Measurements from ENCODE around the gene NCOA1.

Gene NCOA1

GRCh38 chr2:24806661-24807036, 315.6 kb downstream of the NCOA1 start:
- DNase-seq = no peak

DNA sequence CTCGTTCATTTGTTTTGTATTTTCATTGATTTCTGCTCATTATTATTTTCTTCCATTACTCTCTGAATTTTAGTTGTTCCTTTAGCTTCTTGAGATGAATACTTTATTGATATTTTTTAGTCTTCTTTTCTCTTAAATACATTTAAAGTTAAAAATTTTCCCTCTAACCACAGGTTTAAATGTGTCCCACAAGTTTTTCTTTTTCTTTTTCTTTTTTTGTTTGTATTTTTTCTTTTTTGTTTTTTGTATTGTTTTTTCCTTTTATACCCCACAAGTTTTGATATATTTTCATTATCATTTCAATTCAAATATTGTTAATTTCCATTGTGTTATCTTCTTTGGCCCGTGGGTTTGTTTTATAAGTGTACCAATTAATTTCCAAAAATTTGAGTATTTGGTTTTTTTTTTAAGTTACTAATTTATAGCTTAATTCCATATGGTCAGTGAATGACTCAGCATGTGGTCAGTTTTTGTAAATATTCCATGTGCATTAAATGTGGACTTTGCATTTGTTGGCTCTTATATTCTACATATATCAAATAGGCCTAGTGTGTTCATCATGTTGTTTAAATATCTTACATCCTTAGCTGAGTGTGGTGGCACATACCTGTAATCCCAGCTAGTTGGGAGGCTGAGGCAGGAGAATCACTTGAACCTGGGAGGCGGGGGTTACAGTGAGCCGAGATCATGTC, 318.4 kb downstream of the NCOA1 start:
- DNase-seq = no peak

GRCh38 chr2:24813691-24814137, 322.7 kb downstream of the NCOA1 start:
- no peak for DNase-seq

GRCh38 chr2:24814516-24814915, 323.5 kb downstream of the NCOA1 start:
- DNase-seq = no peak

DNA sequence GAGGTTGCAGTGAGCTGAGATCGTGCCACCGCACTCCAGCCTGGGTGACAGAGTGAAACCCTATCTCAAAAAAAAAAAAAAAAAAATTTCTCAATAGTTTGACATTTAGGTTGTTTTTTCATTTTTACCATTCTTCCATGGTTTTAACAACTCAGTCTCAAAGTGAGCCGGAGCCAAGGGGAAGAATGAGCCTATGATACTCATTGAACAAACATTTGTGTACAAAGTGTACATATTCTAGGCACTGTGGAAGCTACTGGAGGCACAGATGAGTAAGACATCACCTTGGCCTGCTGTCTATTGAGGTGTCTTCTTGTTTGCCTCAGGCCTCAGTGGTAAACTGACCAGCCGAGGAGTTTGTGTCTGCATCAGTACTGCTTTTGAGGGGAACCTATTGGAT, 324.1 kb downstream of the NCOA1 start:
- DNase-seq = no peak

GRCh38 chr2:24816404-24816803, 325.4 kb downstream of the NCOA1 start:
- DNase-seq = no peak

- no peak for DNase-seq
Measured at GRCh38 chr2:24816884-24817283, 325.8 kb downstream of the NCOA1 start.

- no peak for DNase-seq
Measured at GRCh38 chr2:24818721-24819167, 327.7 kb downstream of the NCOA1 start.

DNA sequence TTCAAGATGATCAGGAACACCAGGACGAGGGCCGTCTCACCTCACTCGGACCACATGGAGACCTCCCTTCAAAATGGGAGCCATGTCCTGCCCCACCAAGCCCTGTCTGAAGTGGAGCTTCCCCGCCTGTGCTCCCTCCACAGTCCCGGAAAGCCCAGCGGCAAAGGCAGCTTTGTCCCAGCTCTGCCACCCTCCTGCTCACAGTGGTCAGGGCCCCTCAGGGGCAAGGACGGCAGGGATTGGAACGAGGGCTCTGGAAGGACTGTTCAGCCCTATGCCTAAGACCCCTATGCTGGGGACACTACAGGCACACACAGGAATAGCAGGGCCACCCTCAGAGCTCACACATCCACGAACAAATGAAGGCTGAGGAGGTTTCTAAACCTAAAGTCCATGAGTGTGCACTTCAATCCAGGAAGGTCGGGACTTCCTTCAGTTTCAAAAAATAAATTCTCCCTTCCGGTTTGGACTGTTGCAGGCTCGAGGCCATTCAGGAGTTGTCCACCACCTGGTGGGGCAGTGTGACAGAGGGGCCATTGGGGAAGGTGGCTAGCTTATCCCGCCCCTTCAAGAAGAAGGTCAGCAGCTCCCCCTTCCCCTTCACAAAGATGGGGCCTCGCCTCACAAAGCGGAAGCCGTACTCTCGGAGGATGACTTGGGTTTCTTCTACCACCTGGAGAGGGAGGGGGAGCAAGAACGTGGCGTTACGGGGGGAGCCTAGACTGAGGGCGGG, 328.6 kb downstream of the NCOA1 start:
- no peak for DNase-seq

DNA sequence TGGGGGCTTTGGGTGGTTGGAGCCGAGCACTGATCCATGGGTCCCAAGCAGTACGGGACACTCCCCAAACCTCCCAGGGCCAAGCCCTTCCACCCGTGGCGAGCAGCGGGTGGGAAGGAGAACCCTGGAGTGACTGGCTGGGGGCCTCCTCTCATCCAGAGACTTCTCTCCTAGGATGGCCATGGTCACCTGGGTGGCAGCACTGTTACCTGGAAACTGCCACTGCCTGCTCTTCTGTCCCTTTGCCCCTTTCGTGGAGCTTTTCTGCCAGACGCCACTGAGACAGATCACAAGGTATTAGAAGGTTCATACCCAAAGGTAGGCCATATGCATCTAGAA, 329.1 kb downstream of the NCOA1 start:
- DNase-seq = no peak

All from KG1 (cell line).